Measurements from ENCODE around the gene GABPB2.

GABPB2 gene

GRCh38 chr1:151166505-151166956 lies 96.0 kb downstream of the GABPB2 start:
- Histone ChIP-seq H3K4me1 (ENCODE audit: insufficient read depth, insufficient read length) (peaks cover 10% of the 10 kb centered on the region), H3K9me3 (ENCODE audit: insufficient read depth, low read length) (no peaks in the 10 kb centered on the region), H3K4me3 (ENCODE audit: insufficient read length, low read depth) (peak overlapping the region; percentile 96), H3K27me3 (ENCODE audit: insufficient read depth, insufficient read length) (no peaks in the 10 kb centered on the region), H3K9ac (ENCODE audit: insufficient read length, low read depth) (peak overlapping the region; percentile 97), H3K36me3 (ENCODE audit: insufficient read depth, insufficient read length, low read length) (peaks cover 58% of the 10 kb centered on the region)
- no peak for TF ChIP-seq ZNF274 (IDR thresholded peaks at IDR 0.05; ENCODE audit: low read depth, low read length)
- TF ChIP-seq YY1 (IDR thresholded peaks at IDR 0.05; ENCODE audit: insufficient read depth, insufficient read length) = no peak
- TF ChIP-seq SUZ12 (IDR thresholded peaks at IDR 0.05; ENCODE audit: extremely low read depth, insufficient read depth, insufficient read length) = no peak
- no peak for DNase-seq (ENCODE audit: low read depth, low spot score)

- peak overlapping the region; percentile 97 for H3K9ac ChIP-seq (ENCODE audit: insufficient read length, low read depth)
- no peak for TF ChIP-seq YY1 (IDR thresholded peaks at IDR 0.05; ENCODE audit: insufficient read depth, insufficient read length)
- no peak for TF ChIP-seq SUZ12 (IDR thresholded peaks at IDR 0.05; ENCODE audit: extremely low read depth, insufficient read depth, insufficient read length)
- no peak for TF ChIP-seq ZNF274 (IDR thresholded peaks at IDR 0.05; ENCODE audit: low read depth, low read length)
- DNase-seq (ENCODE audit: low read depth, low spot score) = no peak
- peaks cover 10% of the 10 kb centered on the region for H3K4me1 ChIP-seq (ENCODE audit: insufficient read depth, insufficient read length)
- no peaks in the 10 kb centered on the region for H3K9me3 ChIP-seq (ENCODE audit: insufficient read depth, low read length)
- peak overlapping the region; percentile 96 for H3K4me3 ChIP-seq (ENCODE audit: insufficient read length, low read depth)
- no peaks in the 10 kb centered on the region for H3K27me3 ChIP-seq (ENCODE audit: insufficient read depth, insufficient read length)
- H3K36me3 ChIP-seq (ENCODE audit: insufficient read depth, insufficient read length, low read length) = peaks cover 58% of the 10 kb centered on the region
These were observed 96.6 kb downstream of the GABPB2 start for GRCh38 chr1:151167116-151167515.

GRCh38 chr1:151171190-151171589 lies 100.6 kb downstream of the GABPB2 start:
- no peaks in the 10 kb centered on the region for H3K27me3 ChIP-seq (ENCODE audit: insufficient read depth, insufficient read length)
- H3K36me3 ChIP-seq (ENCODE audit: insufficient read depth, insufficient read length, low read length) = peaks cover 78% of the 10 kb centered on the region
- no peak for TF ChIP-seq YY1 (IDR thresholded peaks at IDR 0.05; ENCODE audit: insufficient read depth, insufficient read length)
- no peak for TF ChIP-seq ZNF274 (IDR thresholded peaks at IDR 0.05; ENCODE audit: low read depth, low read length)
- no peak for TF ChIP-seq SUZ12 (IDR thresholded peaks at IDR 0.05; ENCODE audit: extremely low read depth, insufficient read depth, insufficient read length)
- no peak overlapping the region for H3K4me3 ChIP-seq (ENCODE audit: insufficient read length, low read depth)
- no peak for DNase-seq (ENCODE audit: low read depth, low spot score)
- no peaks in the 10 kb centered on the region for H3K9me3 ChIP-seq (ENCODE audit: insufficient read depth, low read length)
- H3K4me1 ChIP-seq (ENCODE audit: insufficient read depth, insufficient read length) = peaks cover 10% of the 10 kb centered on the region
- H3K9ac ChIP-seq (ENCODE audit: insufficient read length, low read depth) = no peak overlapping the region

Measured in NT2/D1 (cell line).